IMR-90 (cell line): ENCODE measurements around the gene TNNT1. TPM values are rescaled to one million over a fixed set of nuclear protein-coding genes. Genes with fewer than 3 reads are reported as not detected.

Experiments
- ATAC-seq: fragments of 200-7000 bp; cut with Tn5 transposase; 2 replicates; pipeline ENCODE4 v1.9.1; 2020; ENCODE audit warnings: low read depth, mild to moderate bottlenecking, moderate library complexity
- BruUV-seq: library from RNA; stranded (reverse); fragments of 400-500 nt; replicated peaks from 2 replicates; lab custom pipeline; 2021; lab: Mats Ljungman, UMichigan
- CTCF ChIA-PET: fragments of 300-600 bp; formaldehyde crosslinking; extraction: SDS; loops from one replicate; lab custom pipeline; 2021; ENCODE audit warnings: antibody characterized with exemption; lab: Yijun Ruan, JAX
- POLR2A ChIA-PET: fragments of 300-600 bp; sonication (Branson Sonifier 250); formaldehyde crosslinking; loops from one replicate; lab custom pipeline; 2022; ENCODE audit warnings: antibody characterized with exemption; ENCODE audit not compliant: unreplicated experiment; lab: Charles Lee
- DNase-seq: peaks from one replicate; pipeline ENCODE4 v3.0.0; 2013
- H2AFZ ChIP-seq: replicated peaks from 2 replicates; pipeline ENCODE3; 2013; ENCODE audit warnings: low read length, mild to moderate bottlenecking; ENCODE audit not compliant: poor library complexity
- H2AK5ac ChIP-seq: 2 replicates; pipeline ENCODE4 v1.6.1; 2013; ENCODE audit warnings: low read depth, low read length, inconsistent platforms
- H2AK9ac ChIP-seq: replicated peaks from 2 replicates; pipeline ENCODE3; 2013; ENCODE audit warnings: mild to moderate bottlenecking, low read depth, low read length, moderate library complexity; ENCODE audit not compliant: poor library complexity
- H2BK120ac ChIP-seq: 2 replicates; pipeline ENCODE4 v1.6.1; 2013; ENCODE audit warnings: low read depth, low read length, inconsistent platforms
- H2BK15ac ChIP-seq: 3 replicates; pipeline ENCODE4 v1.6.1; 2013; ENCODE audit warnings: low read depth, low read length, inconsistent platforms
- H2BK20ac ChIP-seq: 2 replicates; pipeline ENCODE4 v1.6.1; 2013; ENCODE audit warnings: low read depth, mild to moderate bottlenecking, inconsistent platforms, low read length, moderate library complexity
- H2BK5ac ChIP-seq: 2 replicates; pipeline ENCODE4 v1.6.1; 2013; ENCODE audit warnings: mild to moderate bottlenecking, low read depth, low read length, inconsistent platforms; ENCODE audit not compliant: poor library complexity, severe bottlenecking
- H3K14ac ChIP-seq: replicated peaks from 2 replicates; pipeline ENCODE4 v1.6.1; 2013; ENCODE audit warnings: low read depth, low read length, inconsistent platforms
- H3K18ac ChIP-seq: 2 replicates; pipeline ENCODE4 v1.6.1; 2013; ENCODE audit warnings: low read depth, low read length, control low read depth
- H3K23ac ChIP-seq: 2 replicates; pipeline ENCODE4 v1.6.1; 2013; ENCODE audit warnings: low read depth, low read length, inconsistent platforms
- H3K27ac ChIP-seq: 2 replicates; pipeline ENCODE4 v1.5.1; 2013; ENCODE audit warnings: mild to moderate bottlenecking, control low read depth, low read length; ENCODE audit not compliant: insufficient read depth
- H3K27me3 ChIP-seq: 2 replicates; pipeline ENCODE4 v1.6.1; 2013; ENCODE audit warnings: low read length; ENCODE audit not compliant: control insufficient read depth, insufficient read depth
- H3K36me3 ChIP-seq: 2 replicates; pipeline ENCODE4 v1.6.1; 2013; ENCODE audit warnings: low read length, mixed read lengths; ENCODE audit not compliant: control insufficient read depth, insufficient read depth
- H3K4ac ChIP-seq: 2 replicates; pipeline ENCODE4 v1.6.1; 2013; ENCODE audit warnings: low read depth, low read length, inconsistent platforms
- H3K4me1 ChIP-seq: 2 replicates; pipeline ENCODE4 v1.6.1; 2013; ENCODE audit warnings: low read length, mixed read lengths; ENCODE audit not compliant: control insufficient read depth, insufficient read depth
- H3K4me2 ChIP-seq: 2 replicates; pipeline ENCODE4 v1.6.1; 2013; ENCODE audit warnings: low read depth, mild to moderate bottlenecking, control low read depth, low read length, moderate library complexity
- H3K4me3 ChIP-seq: 2 replicates; pipeline ENCODE4 v1.5.1; 2013; ENCODE audit warnings: low read depth, mild to moderate bottlenecking, control low read depth, low read length, moderate library complexity; ENCODE audit not compliant: insufficient read depth
- H3K56ac ChIP-seq: 2 replicates; pipeline ENCODE4 v1.6.1; 2013; ENCODE audit warnings: low read length, inconsistent platforms; ENCODE audit not compliant: insufficient read depth; ENCODE audit errors: extremely low read depth
- H3K79me1 ChIP-seq, 2 experiments: 2 replicates each; pipeline ENCODE4 v1.6.1; 2013; ENCODE audit warnings: low read length in 2 of 2, inconsistent platforms in 1 of 2, low read depth in 1 of 2
- H3K9ac ChIP-seq: 2 replicates; pipeline ENCODE4 v1.6.1; 2013; ENCODE audit warnings: low read depth, low read length, control low read depth
- H3K9me1 ChIP-seq: 2 replicates; pipeline ENCODE4 v1.6.1; 2013; ENCODE audit warnings: low read length, inconsistent platforms; ENCODE audit not compliant: insufficient read depth
- H3K9me3 ChIP-seq: 2 replicates; pipeline ENCODE4 v1.6.1; 2013; ENCODE audit warnings: low read length; ENCODE audit not compliant: control insufficient read depth, insufficient read depth
- H4K20me1 ChIP-seq: 2 replicates; pipeline ENCODE4 v1.6.1; 2013; ENCODE audit warnings: low read length, inconsistent platforms; ENCODE audit not compliant: insufficient read depth
- H4K5ac ChIP-seq: 2 replicates; pipeline ENCODE4 v1.6.1; 2013; ENCODE audit warnings: mild to moderate bottlenecking, low read depth, low read length, control low read depth
- H4K8ac ChIP-seq, 2 experiments: 2 replicates each; pipeline ENCODE4 v1.6.1; 2013; ENCODE audit warnings: low read depth in 2 of 2, low read length in 2 of 2, control low read depth in 1 of 2, inconsistent platforms in 1 of 2
- H4K91ac ChIP-seq: 2 replicates; pipeline ENCODE4 v1.6.1; 2013; ENCODE audit warnings: low read depth, low read length, inconsistent platforms; ENCODE audit not compliant: insufficient read depth
- CTCF ChIP-seq: conservative IDR thresholded peaks from 2 replicates; pipeline ENCODE4 v1.5.1; 2012; ENCODE audit warnings: mild to moderate bottlenecking, low read depth, low read length, improper control_type of control experiment
- ELK1 ChIP-seq: fragments of 150-350 bp; IDR thresholded peaks from 2 replicates; pipeline ENCODE4 v1.6.1; 2016; ENCODE audit warnings: low read depth, mild to moderate bottlenecking, low read length, moderate library complexity, borderline replicate concordance
- MAZ ChIP-seq: IDR thresholded peaks from 2 replicates; pipeline ENCODE4 v1.6.1; 2012; ENCODE audit warnings: low read depth, mild to moderate bottlenecking, low read length, improper control_type of control experiment, moderate library complexity, borderline replicate concordance
- MXI1 ChIP-seq: IDR thresholded peaks from 2 replicates; pipeline ENCODE4 v1.6.1; 2012; ENCODE audit warnings: low read depth, mild to moderate bottlenecking, low read length, moderate library complexity, borderline replicate concordance
- NFE2L2 ChIP-seq: fragments of 150-350 bp; IDR thresholded peaks from 2 replicates; pipeline ENCODE4 v1.6.1; 2016; ENCODE audit warnings: low read depth, mild to moderate bottlenecking, low read length
- POLR2A ChIP-seq: IDR thresholded peaks from 2 replicates; pipeline ENCODE4 v1.6.1; 2012; ENCODE audit warnings: mild to moderate bottlenecking, low read depth, low read length
- RCOR1 ChIP-seq: IDR thresholded peaks from 2 replicates; pipeline ENCODE4 v1.6.1; 2012; ENCODE audit warnings: mild to moderate bottlenecking, low read length, improper control_type of control experiment; ENCODE audit not compliant: insufficient replicate concordance
- RFX5 ChIP-seq: IDR thresholded peaks from 2 replicates; pipeline ENCODE4 v1.8.0; 2012; ENCODE audit warnings: low read depth, mild to moderate bottlenecking, low read length, moderate library complexity
- SMC3 ChIP-seq: fragments of 150-350 bp; IDR thresholded peaks from 2 replicates; pipeline ENCODE4 v1.6.1; 2016; ENCODE audit warnings: low read depth, mild to moderate bottlenecking, antibody characterized with exemption, low read length, moderate library complexity
- USF2 ChIP-seq: fragments of 150-350 bp; IDR thresholded peaks from 2 replicates; pipeline ENCODE4 v1.6.1; 2017; ENCODE audit warnings: mild to moderate bottlenecking, antibody characterized with exemption, low read length, low read depth
- WGBS, 2 experiments: methylation state at CpG; one replicate each; pipeline versions ENCODE4 v1.1.5 to v1.1.7; 2013; ENCODE audit warnings: missing lambda C conversion rate in 2 of 2; ENCODE audit not compliant: insufficient read length in 1 of 2; ENCODE audit errors: extremely low coverage in 2 of 2; 5-methylcytosine and 5-hydroxymethylcytosine counted together
- dilution Hi-C: fragments of 300-500 bp; cut with HindIII; formaldehyde crosslinking; loops from one replicate; pipeline ENCODE4 v1.14.3; 2018; ENCODE audit warnings: low sequenced_read_pairs; ENCODE audit not compliant: unreplicated experiment
- in situ Hi-C: fragments of 300-500 bp; cut with MboI; formaldehyde crosslinking; loops from 3 replicates; pipeline ENCODE4 v1.14.3; 2019; ENCODE audit warnings: low sequenced_read_pairs, inconsistent platforms, mixed read lengths
- intact Hi-C: fragments of 100-400 bp; cut with micrococcal nuclease; formaldehyde crosslinking; loops from 2 replicates; pipeline ENCODE4 v1.10.0; 2022
- polyA plus RNA-seq, 3 experiments: library from polyadenylated mRNA; depleted of rRNA; stranded (reverse); fragments of >200 nt; gene quantifications; 2 replicates each; pipeline ENCODE4 v1.2.3, GENCODE V29; 2012; ENCODE audit warnings: low replicate concordance in 1 of 3
- total RNA-seq: library from RNA; depleted of rRNA; stranded (reverse); fragments of >200 nt; gene quantifications from 2 replicates; pipeline ENCODE4 v1.2.3, GENCODE V29; 2012

Gene TNNT1
- total and polyA plus RNA-seq, 2 of the 4 experiments (the other 2 are of a cell fraction) = 1.3 to 2.6 TPM

GRCh38 chr19:55109527-55110291 lies 39.3 kb downstream of the TNNT1 start:
- H4K91ac ChIP-seq = no peak overlapping the region
- no peak overlapping the region for H3K9ac ChIP-seq
- POLR2A ChIA-PET = no interaction called here
- no peak overlapping the region for H3K27ac ChIP-seq
- peaks cover 8% of the 10 kb centered on the region; the same call in 1 of the 2 replicates for H3K4me1 ChIP-seq
- H3K4me3 ChIP-seq = no peak overlapping the region
- 90% methylated on average over 7 of the region's 20 CpGs; no CpG with 5 or more reads in 1 of the 2 experiments for WGBS, 2 experiments
- no peak overlapping the region for H4K5ac ChIP-seq
- no TSS peak for BruUV-seq
- H3K27me3 ChIP-seq = no peaks in the 10 kb centered on the region
- H3K18ac ChIP-seq = no peak overlapping the region
- dilution Hi-C loops (no loop called here), in situ Hi-C loops (loop anchor here (25.0 kb wide), 1 partner anchor 528 kb away; the partner anchor contains the start of genes CCDC106, ZNF580 and ZNF581), intact Hi-C loops (no loop called here)
- H2BK20ac ChIP-seq = no peak overlapping the region
- H2BK15ac ChIP-seq = no peak overlapping the region
- no peak overlapping the region for H3K14ac ChIP-seq
- peaks cover 28 to 75% of the 10 kb centered on the region in 2 experiments for H3K79me1 ChIP-seq
- no peak overlapping the region for H3K23ac ChIP-seq
- DNase-seq (no peak), ATAC-seq (no peak)
- H2AK9ac ChIP-seq = peak overlapping the region; percentile 82
- H2BK5ac ChIP-seq = no peak overlapping the region
- H2AFZ ChIP-seq = no peak overlapping the region
- no peak overlapping the region for H3K56ac ChIP-seq
- no peak overlapping the region for H2BK120ac ChIP-seq
- H3K9me1 ChIP-seq = peaks cover 10% of the 10 kb centered on the region
- CTCF ChIA-PET = no interaction called here
- peaks cover 70% of the 10 kb centered on the region for H4K20me1 ChIP-seq
- peaks cover 34% of the 10 kb centered on the region for H3K36me3 ChIP-seq
- TF ChIP-seq SMC3 (no peak), POLR2A (no peak), MXI1 (no peak), RCOR1 (no peak), CTCF (no peak), USF2 (no peak), RFX5 (no peak), MAZ (no peak), NFE2L2 (no peak), ELK1 (no peak)
- no peak overlapping the region for H3K4ac ChIP-seq
- H4K8ac ChIP-seq = no peak overlapping the region
- H3K9me3 ChIP-seq = no peaks in the 10 kb centered on the region
- H2AK5ac ChIP-seq = no peak overlapping the region
- H3K4me2 ChIP-seq = no peak overlapping the region
